K562 (cell line): ENCODE results near the gene MYL11. TPM values are rescaled to one million over a fixed set of nuclear protein-coding genes. Genes with fewer than 3 reads are reported as not detected.

Experiments
- ESRRA ChIP-seq: fragments of 450-650 bp; IDR thresholded peaks from 2 replicates; pipeline ENCODE4 v1.6.1; 2014; ENCODE audit warnings: low read depth, mild to moderate bottlenecking, moderate library complexity, borderline replicate concordance
- FOXP1 ChIP-seq: sonication (generic); formaldehyde crosslinking; IDR thresholded peaks from 2 replicates; pipeline ENCODE4 v1.8.0; 2022; ENCODE audit warnings: mild to moderate bottlenecking, missing genetic modification reagents
- HMG20A ChIP-seq: fragments of 450-650 bp; formaldehyde crosslinking; conservative IDR thresholded peaks from 2 replicates; pipeline ENCODE4 v1.4.0; 2020; ENCODE audit warnings: mild to moderate bottlenecking, mixed read lengths
- IFI16 ChIP-seq: fragments of 250-450 bp; sonication (Bioruptor Pico); IDR thresholded peaks from 2 replicates; pipeline ENCODE4 v2.1.2; 2022; ENCODE audit warnings: mild to moderate bottlenecking, inconsistent platforms
- MEF2A ChIP-seq: IDR thresholded peaks from 2 replicates; pipeline ENCODE4 v1.6.1; 2011; ENCODE audit warnings: low read depth, mild to moderate bottlenecking, low read length, moderate library complexity; ENCODE audit not compliant: control insufficient read depth
- MYBL2 ChIP-seq, 2 experiments: fragments of 450-650 bp in 1 of 2; sonication (generic) in 1 of 2; formaldehyde crosslinking in 1 of 2; IDR thresholded peaks; 2 replicates each; pipeline versions ENCODE4 v1.6.1 to v1.8.1; 2017 to 2022; ENCODE audit warnings: borderline replicate concordance in 1 of 2, inconsistent platforms in 1 of 2, low read depth in 1 of 2, mild to moderate bottlenecking in 1 of 2, missing genetic modification reagents in 1 of 2, moderate library complexity in 1 of 2
- PCBP2 ChIP-seq: fragments of 200-400 bp; formaldehyde crosslinking; IDR thresholded peaks from 2 replicates; pipeline ENCODE4 v1.6.1; 2018; ENCODE audit warnings: low read length, low read depth, mild to moderate bottlenecking, moderate library complexity; ENCODE audit not compliant: poor library complexity, severe bottlenecking
- POLR2A ChIP-seq: fragments of 450-650 bp; conservative IDR thresholded peaks from 2 replicates; pipeline ENCODE4 v1.6.1; 2016
- RBM25 ChIP-seq: fragments of 200-400 bp; formaldehyde crosslinking; IDR thresholded peaks from 2 replicates; pipeline ENCODE4 v1.6.1; 2018; ENCODE audit warnings: low read length, low read depth, moderate library complexity; ENCODE audit not compliant: severe bottlenecking
- SP1 ChIP-seq: sonication (generic); formaldehyde crosslinking; IDR thresholded peaks from 2 replicates; pipeline ENCODE4 v1.8.1; 2022; ENCODE audit warnings: mild to moderate bottlenecking, missing genetic modification reagents
- ZBTB7A ChIP-seq: IDR thresholded peaks from 2 replicates; pipeline ENCODE4 v1.6.1; 2011; ENCODE audit warnings: low read depth, mild to moderate bottlenecking, low read length, moderate library complexity, borderline replicate concordance; ENCODE audit not compliant: control insufficient read depth
- ZNF3 ChIP-seq: fragments of 250-450 bp; sonication (Bioruptor Pico); IDR thresholded peaks from 2 replicates; pipeline ENCODE4 v1.5.0; 2021; ENCODE audit warnings: mild to moderate bottlenecking, moderate library complexity
- polyA plus RNA-seq, 8 experiments: library from polyadenylated mRNA; depleted of rRNA in 4 of 8; stranded (reverse) in 5 of 8; unstranded in 3 of 8; fragments of >200 nt; fragmentation: Nextera tagmentation in 2 of 8; fragmentation: Illumina TruSeq in 1 of 8; extraction: Ambion mirVana in 2 of 8; extraction: Trizol in 1 of 8; gene quantifications; 2 replicates each; pipeline versions ENCODE4 v1.2.1 to v1.2.3, GENCODE V29; 2011 to 2014; ENCODE audit warnings: inconsistent platforms in 1 of 8, missing spikeins in 1 of 8
- total RNA-seq, 7 experiments: library from RNA; depleted of rRNA in 6 of 7; stranded (reverse); fragments of >200 nt in 6 of 7; fragmentation: Illumina TruSeq in 2 of 7; extraction: Trizol in 2 of 7; gene quantifications; 2 replicates each; pipeline versions ENCODE4 v1.2.1 to v1.2.3, GENCODE V29; 2011 to 2021; ENCODE audit warnings: low replicate concordance in 1 of 7
- TF ChIP-seq, protein P1 (sequence below), 2 experiments: fragments of 450-650 bp in 1 of 2; sonication (generic) in 1 of 2; formaldehyde crosslinking in 1 of 2; IDR thresholded peaks; 2 replicates each; pipeline versions ENCODE4 v1.7.1 to v1.9.0; 2016 to 2022; ENCODE audit warnings: inconsistent platforms in 1 of 2, mild to moderate bottlenecking in 1 of 2, missing genetic modification reagents in 1 of 2
- TF ChIP-seq, protein P2 (sequence below): fragments of 250-450 bp; sonication (Bioruptor Pico); IDR thresholded peaks from 2 replicates; pipeline ENCODE4 v1.5.0; 2021
- TF ChIP-seq, protein P3 (sequence below): fragments of 200-800 bp; sonication (Bioruptor generic); IDR thresholded peaks from 2 replicates; pipeline ENCODE4 v1.6.1; 2017; ENCODE audit warnings: missing genetic modification characterization, missing compliant biosample characterization

The MYL11 gene
- total and polyA plus RNA-seq, 9 of the 15 experiments (the other 6 are each of a cell fraction or from before 2014, with no cell fraction given): 0.31 to 1.5 (median 0.73) TPM; not detected in 4

DNA sequence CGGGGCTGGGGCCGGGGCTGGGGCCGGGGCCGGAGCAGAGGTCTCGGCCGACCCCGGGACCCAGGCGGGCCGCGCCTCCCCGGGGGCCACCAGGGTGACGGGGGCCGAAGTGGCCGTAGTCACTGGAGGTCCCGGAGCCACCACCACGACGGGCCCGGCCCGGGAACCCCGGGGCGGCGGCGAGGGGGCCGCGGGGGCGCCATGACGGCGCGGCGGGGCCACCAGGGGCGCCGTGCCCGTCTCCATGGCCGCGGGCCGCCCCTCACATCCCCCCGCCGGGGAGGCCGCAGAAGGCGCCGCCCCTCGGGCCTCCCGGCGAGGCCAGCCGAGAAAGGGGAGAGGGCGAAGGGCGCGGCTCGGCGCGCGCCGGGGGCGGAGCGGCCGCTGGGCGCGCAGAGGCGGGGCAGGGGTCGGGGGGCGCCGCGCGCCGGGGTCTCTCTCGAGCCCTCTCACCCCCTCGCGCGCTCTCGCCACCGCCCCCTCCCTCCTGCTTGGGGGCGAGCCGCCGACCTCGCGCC lies 4.6 kb upstream of the MYL11 start (continued):
- TF ChIP-seq, protein P1, sequence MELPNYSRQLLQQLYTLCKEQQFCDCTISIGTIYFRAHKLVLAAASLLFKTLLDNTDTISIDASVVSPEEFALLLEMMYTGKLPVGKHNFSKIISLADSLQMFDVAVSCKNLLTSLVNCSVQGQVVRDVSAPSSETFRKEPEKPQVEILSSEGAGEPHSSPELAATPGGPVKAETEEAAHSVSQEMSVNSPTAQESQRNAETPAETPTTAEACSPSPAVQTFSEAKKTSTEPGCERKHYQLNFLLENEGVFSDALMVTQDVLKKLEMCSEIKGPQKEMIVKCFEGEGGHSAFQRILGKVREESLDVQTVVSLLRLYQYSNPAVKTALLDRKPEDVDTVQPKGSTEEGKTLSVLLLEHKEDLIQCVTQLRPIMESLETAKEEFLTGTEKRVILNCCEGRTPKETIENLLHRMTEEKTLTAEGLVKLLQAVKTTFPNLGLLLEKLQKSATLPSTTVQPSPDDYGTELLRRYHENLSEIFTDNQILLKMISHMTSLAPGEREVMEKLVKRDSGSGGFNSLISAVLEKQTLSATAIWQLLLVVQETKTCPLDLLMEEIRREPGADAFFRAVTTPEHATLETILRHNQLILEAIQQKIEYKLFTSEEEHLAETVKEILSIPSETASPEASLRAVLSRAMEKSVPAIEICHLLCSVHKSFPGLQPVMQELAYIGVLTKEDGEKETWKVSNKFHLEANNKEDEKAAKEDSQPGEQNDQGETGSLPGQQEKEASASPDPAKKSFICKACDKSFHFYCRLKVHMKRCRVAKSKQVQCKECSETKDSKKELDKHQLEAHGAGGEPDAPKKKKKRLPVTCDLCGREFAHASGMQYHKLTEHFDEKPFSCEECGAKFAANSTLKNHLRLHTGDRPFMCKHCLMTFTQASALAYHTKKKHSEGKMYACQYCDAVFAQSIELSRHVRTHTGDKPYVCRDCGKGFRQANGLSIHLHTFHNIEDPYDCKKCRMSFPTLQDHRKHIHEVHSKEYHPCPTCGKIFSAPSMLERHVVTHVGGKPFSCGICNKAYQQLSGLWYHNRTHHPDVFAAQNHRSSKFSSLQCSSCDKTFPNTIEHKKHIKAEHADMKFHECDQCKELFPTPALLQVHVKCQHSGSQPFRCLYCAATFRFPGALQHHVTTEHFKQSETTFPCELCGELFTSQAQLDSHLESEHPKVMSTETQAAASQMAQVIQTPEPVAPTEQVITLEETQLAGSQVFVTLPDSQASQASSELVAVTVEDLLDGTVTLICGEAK (IDR thresholded peaks at IDR 0.05): no peak
- TF ChIP-seq, protein P1 (CRISPR knock-in tag; IDR thresholded peaks at IDR 0.05): no peak
- TF ChIP-seq FOXP1 (CRISPR knock-in tag): no peak
- no peak for TF ChIP-seq ESRRA
- TF ChIP-seq ZNF3 (CRISPR knock-in tag): no peak
- peak; percentile 95 for TF ChIP-seq ZBTB7A
- TF ChIP-seq, protein P2, sequence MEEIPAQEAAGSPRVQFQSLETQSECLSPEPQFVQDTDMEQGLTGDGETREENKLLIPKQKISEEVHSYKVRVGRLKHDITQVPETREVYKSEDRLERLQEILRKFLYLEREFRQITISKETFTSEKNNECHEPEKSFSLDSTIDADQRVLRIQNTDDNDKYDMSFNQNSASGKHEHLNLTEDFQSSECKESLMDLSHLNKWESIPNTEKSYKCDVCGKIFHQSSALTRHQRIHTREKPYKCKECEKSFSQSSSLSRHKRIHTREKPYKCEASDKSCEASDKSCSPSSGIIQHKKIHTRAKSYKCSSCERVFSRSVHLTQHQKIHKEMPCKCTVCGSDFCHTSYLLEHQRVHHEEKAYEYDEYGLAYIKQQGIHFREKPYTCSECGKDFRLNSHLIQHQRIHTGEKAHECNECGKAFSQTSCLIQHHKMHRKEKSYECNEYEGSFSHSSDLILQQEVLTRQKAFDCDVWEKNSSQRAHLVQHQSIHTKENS (CRISPR knock-in tag): no peak
- TF ChIP-seq HMG20A (CRISPR knock-in tag): no peak
- TF ChIP-seq MEF2A: no peak
- TF ChIP-seq PCBP2: no peak
- TF ChIP-seq RBM25: no peak
- no peak for TF ChIP-seq POLR2A
- TF ChIP-seq, protein P3, sequence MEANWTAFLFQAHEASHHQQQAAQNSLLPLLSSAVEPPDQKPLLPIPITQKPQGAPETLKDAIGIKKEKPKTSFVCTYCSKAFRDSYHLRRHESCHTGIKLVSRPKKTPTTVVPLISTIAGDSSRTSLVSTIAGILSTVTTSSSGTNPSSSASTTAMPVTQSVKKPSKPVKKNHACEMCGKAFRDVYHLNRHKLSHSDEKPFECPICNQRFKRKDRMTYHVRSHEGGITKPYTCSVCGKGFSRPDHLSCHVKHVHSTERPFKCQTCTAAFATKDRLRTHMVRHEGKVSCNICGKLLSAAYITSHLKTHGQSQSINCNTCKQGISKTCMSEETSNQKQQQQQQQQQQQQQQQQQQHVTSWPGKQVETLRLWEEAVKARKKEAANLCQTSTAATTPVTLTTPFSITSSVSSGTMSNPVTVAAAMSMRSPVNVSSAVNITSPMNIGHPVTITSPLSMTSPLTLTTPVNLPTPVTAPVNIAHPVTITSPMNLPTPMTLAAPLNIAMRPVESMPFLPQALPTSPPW (CRISPR knock-in tag): peak; percentile 85
- no peak for TF ChIP-seq MYBL2 (IDR thresholded peaks at IDR 0.05; ENCODE audit: low read depth)
- no peak for TF ChIP-seq MYBL2 (CRISPR knock-in tag; IDR thresholded peaks at IDR 0.05; ENCODE audit: borderline replicate concordance)
- no peak for TF ChIP-seq SP1 (CRISPR knock-in tag)
- TF ChIP-seq IFI16 (CRISPR knock-in tag): no peak
